Neural progenitor cell (in vitro differentiated cells): Measurements from ENCODE around the gene SLC11A1.

Source experiments
- CTCF ChIP-seq: fragments of 200-600 bp; sonication (generic); IDR thresholded peaks from 2 replicates; pipeline ENCODE4 v1.5.1; 2017; ENCODE audit warnings: antibody characterized with exemption, mild to moderate bottlenecking
- EZH2phosphoT487 ChIP-seq: fragments of 200-600 bp; sonication (generic); IDR thresholded peaks from 2 replicates; pipeline ENCODE4 v1.6.1; 2017; ENCODE audit warnings: antibody characterized with exemption

DNA sequence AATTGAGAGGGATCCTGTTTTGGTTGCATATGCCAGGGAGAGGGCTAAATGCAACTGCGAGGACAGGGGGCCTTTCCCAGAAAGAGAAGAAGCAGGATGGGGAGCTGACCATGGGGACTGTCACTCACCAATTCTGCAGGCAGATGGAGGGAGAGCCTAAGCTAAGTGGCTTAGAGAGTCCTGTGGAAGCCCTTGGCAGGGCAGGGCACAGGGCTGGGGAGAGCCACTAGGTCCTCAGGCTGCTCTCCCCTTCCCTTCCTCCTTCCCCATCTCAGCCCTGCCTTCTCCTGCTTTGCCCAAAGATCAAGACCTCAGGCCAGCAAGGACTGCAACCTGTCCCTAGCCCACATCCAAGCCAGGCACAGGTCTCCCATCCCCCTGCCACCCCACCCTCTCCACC lies 49.8 kb upstream of the SLC11A1 start:
- TF ChIP-seq CTCF, result no peak
- TF ChIP-seq EZH2phosphoT487, result no peak
